ENCODE results near the gene DNHD1.

The DNHD1 gene

GRCh38 chr11:6568191-6568918 lies 71.3 kb downstream of the DNHD1 start:
- TF ChIP-seq GATA2 (IDR thresholded peaks at IDR 0.05; ENCODE audit: low read depth, low read length) = no peak

DNA sequence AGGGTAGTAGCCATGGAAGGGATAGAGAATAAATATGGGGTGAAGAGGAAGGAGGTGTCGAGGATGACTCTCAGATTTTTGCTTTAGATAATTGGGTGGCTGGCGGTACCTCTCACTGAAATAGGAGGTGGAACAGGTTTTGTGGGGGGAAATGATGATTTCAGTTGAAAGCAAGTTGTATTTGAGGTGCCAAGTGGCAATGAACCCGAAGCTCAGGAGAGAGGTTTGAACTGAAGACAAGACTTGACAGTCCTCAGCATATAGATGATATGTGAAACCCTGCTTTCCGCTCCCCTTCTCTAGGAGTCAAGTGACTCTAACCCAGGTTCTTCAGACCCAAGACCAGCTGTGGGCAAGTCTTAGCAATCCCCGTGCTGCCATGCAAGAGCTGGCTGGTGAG lies 72.6 kb downstream of the DNHD1 start:
- TF ChIP-seq GATA3 (IDR thresholded peaks at IDR 0.05; ENCODE audit: low read depth, low read length) (no peak), GATA2 (IDR thresholded peaks at IDR 0.05; ENCODE audit: low read depth, low read length) (no peak)

- TF ChIP-seq GATA2 (IDR thresholded peaks at IDR 0.05; ENCODE audit: low read depth, low read length) (no peak), GATA3 (IDR thresholded peaks at IDR 0.05; ENCODE audit: low read depth, low read length) (no peak)
Observed at GRCh38 chr11:6570691-6571427, 73.8 kb downstream of the DNHD1 start.

DNA sequence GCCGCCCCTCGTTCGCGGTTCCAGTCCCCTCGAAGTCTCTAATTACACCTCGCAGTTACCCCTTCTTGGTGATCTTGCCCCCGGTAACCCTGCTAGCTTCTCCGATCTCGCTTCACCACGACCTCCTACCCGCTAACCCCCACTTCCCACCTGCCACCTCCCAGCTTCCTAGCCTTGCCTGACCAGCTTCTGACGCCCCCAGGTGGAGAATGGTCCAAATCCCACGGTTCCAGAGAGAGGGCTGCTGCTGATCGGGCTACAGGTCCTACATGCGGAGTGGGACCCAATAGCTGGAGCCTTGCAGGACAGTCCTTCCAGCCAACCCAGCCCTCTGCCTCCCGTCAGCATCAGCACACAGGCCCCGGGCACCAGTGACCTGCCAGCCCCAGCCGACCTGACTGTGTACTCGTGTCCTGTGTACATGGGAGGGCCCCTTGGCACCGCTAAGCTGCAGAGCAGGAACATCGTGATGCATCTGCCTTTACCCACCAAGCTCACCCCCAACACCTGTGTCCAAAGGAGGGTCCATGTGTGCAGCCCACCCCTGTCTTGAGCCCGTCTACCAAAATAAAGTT lies 74.4 kb downstream of the DNHD1 start:
- TF ChIP-seq GATA2 (IDR thresholded peaks at IDR 0.05; ENCODE audit: low read depth, low read length) (no peak), GATA3 (IDR thresholded peaks at IDR 0.05; ENCODE audit: low read depth, low read length) (no peak)

DNA sequence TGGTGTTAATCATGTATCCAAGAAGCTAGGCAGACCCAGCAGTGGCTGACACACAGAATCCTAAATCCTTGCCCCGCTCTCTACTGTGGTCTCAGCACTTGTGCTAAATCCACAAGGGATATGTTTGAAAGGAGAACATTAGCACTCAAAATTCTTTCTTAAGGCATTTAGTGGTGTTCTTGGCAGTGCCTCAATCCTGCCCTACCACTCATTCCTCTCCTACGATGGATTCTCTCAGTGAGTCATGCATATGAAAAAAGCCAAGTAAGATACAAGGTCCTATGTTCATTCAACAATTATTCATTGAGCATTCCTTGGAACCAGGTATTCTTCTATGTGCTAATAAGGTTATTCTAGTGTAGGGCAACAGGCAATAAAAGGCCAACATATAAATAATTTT lies 75.1 kb downstream of the DNHD1 start:
- TF ChIP-seq GATA2 (IDR thresholded peaks at IDR 0.05; ENCODE audit: low read depth, low read length) (no peak), GATA3 (IDR thresholded peaks at IDR 0.05; ENCODE audit: low read depth, low read length) (no peak)

- no peak for TF ChIP-seq GATA2 (IDR thresholded peaks at IDR 0.05; ENCODE audit: low read depth, low read length)
- no peak for TF ChIP-seq GATA3 (IDR thresholded peaks at IDR 0.05; ENCODE audit: low read depth, low read length)
Observed at GRCh38 chr11:6574816-6575715, 78.0 kb downstream of the DNHD1 start.

DNA sequence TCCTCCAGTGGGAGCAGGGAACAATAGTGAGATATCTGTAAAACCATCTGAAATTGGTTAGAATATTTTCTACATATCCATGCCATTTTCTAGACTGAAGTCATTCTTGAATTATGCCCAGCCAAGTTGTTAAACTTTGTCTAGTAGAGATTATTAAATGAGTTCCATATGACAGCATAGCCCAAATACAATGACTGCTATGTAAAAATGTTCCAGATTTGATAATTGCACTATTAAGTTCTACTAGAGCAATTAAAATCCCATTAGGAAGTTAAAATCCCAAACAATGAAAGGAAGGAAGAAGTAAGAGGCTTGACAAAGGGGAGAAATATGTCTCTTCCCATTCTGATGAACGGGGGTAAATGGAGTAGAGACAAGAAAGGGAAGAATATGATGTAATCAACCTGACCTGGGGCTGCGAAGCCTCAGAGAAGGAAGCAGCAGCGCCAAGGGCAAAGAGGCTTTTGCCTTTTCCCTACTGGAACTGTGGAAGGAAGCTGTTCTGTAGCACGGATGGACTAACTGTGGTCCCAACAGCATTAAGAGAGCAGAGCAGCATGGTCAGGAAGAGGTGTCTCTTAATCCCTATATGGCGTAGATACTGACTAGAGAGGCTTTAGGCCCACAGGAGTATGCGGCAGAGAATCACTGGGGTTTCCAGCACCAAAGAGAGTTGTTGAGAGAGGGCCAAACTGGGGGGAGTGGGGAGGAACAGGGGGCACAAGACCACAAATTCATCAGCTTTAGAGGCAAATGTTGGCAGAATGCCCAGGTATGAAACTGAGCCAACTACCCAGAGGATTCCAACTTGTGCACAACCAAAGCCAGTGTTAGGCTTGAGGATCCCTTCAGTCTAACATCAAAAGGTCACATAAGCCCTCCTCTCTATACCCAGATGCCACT lies 79.6 kb downstream of the DNHD1 start:
- TF ChIP-seq GATA2 (IDR thresholded peaks at IDR 0.05; ENCODE audit: low read depth, low read length) (no peak), GATA3 (IDR thresholded peaks at IDR 0.05; ENCODE audit: low read depth, low read length) (no peak)

GRCh38 chr11:6578134-6578533 lies 81.1 kb downstream of the DNHD1 start:
- TF ChIP-seq GATA3 (IDR thresholded peaks at IDR 0.05; ENCODE audit: low read depth, low read length) (no peak), GATA2 (IDR thresholded peaks at IDR 0.05; ENCODE audit: low read depth, low read length) (no peak)

DNA sequence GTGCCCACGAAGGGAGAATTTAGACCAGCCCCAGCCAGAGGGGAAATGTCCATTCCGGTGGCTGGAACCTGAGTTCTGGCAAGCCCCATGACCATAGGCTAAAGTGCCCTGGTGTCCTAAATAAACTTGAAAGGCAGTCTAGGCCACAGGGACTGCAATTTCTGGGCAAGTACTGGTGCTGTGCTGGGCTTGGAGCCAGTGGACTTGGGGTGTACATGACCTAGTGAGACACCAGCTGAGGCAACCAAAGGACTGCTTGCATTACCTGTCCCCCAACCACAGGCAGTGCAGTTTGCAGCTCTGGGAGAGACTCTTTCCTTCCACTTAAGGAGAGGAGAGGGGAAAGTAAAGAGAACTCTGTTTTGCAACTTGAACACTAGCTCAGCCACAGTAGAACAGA lies 82.6 kb downstream of the DNHD1 start:
- TF ChIP-seq GATA2 (IDR thresholded peaks at IDR 0.05; ENCODE audit: low read depth, low read length) = no peak
- no peak for TF ChIP-seq GATA3 (IDR thresholded peaks at IDR 0.05; ENCODE audit: low read depth, low read length)

GRCh38 chr11:6583584-6583983 lies 86.5 kb downstream of the DNHD1 start:
- TF ChIP-seq GATA2 (IDR thresholded peaks at IDR 0.05; ENCODE audit: low read depth, low read length) = no peak
- TF ChIP-seq GATA3 (IDR thresholded peaks at IDR 0.05; ENCODE audit: low read depth, low read length) = no peak

GRCh38 chr11:6584528-6584927 lies 87.4 kb downstream of the DNHD1 start:
- no peak for TF ChIP-seq GATA3 (IDR thresholded peaks at IDR 0.05; ENCODE audit: low read depth, low read length)
- TF ChIP-seq GATA2 (IDR thresholded peaks at IDR 0.05; ENCODE audit: low read depth, low read length) = no peak

DNA sequence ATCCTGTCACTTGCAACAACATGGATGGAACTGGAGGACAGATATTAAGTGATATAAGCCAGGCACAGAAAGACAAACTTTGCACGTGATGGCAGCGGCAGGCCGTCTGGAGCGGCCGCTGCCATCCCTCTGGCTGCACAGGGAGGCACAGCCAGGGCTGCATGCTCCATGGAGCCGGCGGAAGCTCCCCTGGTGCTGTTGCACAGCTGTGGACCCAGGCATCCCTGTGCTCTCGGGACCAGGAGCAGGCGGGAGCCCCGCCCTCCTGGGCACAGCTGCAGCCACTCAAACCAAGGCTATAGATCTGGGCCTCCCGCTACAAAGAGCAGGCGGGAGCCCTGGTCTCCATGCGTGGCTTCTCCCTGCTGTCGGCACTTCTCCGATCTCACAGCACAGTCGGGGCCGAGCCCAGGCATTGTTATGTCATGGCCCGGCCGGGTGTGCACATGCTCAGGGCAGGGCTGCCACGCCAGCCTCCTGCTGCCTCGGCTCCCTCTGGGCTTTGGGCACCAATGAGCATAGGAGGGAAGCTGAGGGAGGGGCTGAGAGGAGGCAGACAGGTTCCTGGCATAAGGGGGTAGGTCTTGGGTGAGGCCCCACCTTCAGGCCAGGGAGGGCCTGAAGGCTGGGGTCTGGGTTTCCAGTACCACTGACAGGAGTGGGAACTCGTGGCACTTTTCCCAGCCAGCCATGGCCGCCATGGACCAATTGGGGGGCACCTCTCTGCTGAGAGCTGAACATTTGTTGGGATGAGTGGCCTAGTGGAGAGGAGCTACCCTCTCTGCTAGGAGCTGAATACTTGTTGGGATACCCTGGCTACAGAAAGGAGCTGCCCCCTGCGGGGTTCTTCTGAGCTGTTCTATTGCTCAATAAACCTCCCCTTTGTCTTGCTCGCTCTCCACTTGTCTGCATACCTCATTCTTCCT lies 89.6 kb downstream of the DNHD1 start:
- no peak for TF ChIP-seq GATA2 (IDR thresholded peaks at IDR 0.05; ENCODE audit: low read depth, low read length)
- TF ChIP-seq GATA3 (IDR thresholded peaks at IDR 0.05; ENCODE audit: low read depth, low read length) = no peak
